Osteocyte (in vitro differentiated cells): ENCODE measurements around the gene PLXNA4. TPM values are rescaled to one million over a fixed set of nuclear protein-coding genes. Genes with fewer than 3 reads are reported as not detected.

Experiments used
- DNase-seq: peaks from one replicate; pipeline ENCODE4 v3.0.0; 2021; ENCODE audit warnings: mixed read lengths; ENCODE audit not compliant: unreplicated experiment; ENCODE audit errors: extremely low spot score
- H3K27ac Mint-ChIP-seq: one replicate; pipeline ENCODE4 v1.8.0; 2021; ENCODE audit warnings: mild to moderate bottlenecking, mixed read lengths; ENCODE audit not compliant: unreplicated experiment
- H3K27me3 Mint-ChIP-seq: one replicate; pipeline ENCODE4 v1.8.0; 2021; ENCODE audit warnings: mixed read lengths; ENCODE audit not compliant: unreplicated experiment
- H3K36me3 Mint-ChIP-seq: one replicate; pipeline ENCODE4 v1.8.0; 2021; ENCODE audit warnings: mixed read lengths; ENCODE audit not compliant: unreplicated experiment
- H3K4me1 Mint-ChIP-seq: one replicate; pipeline ENCODE4 v1.8.0; 2021; ENCODE audit warnings: mixed read lengths; ENCODE audit not compliant: unreplicated experiment
- H3K4me3 Mint-ChIP-seq: one replicate; pipeline ENCODE4 v1.8.0; 2021; ENCODE audit warnings: mild to moderate bottlenecking, moderate library complexity, mixed read lengths; ENCODE audit not compliant: unreplicated experiment
- H3K9me3 Mint-ChIP-seq: one replicate; pipeline ENCODE4 v1.8.0; 2021; ENCODE audit warnings: mixed read lengths; ENCODE audit not compliant: unreplicated experiment
- CTCF ChIP-seq: fragments of 200-600 bp; sonication (generic); IDR thresholded peaks from 2 replicates; pipeline ENCODE4 v1.5.0; 2021; ENCODE audit warnings: antibody characterized with exemption, mild to moderate bottlenecking, moderate library complexity
- total RNA-seq: library from RNA; stranded (reverse); gene quantifications from 2 replicates; pipeline ENCODE4 v1.2.1, GENCODE V29; 2021

Gene PLXNA4
- total RNA-seq, 1 donor from 2014 or later: 59.0 TPM

DNA sequence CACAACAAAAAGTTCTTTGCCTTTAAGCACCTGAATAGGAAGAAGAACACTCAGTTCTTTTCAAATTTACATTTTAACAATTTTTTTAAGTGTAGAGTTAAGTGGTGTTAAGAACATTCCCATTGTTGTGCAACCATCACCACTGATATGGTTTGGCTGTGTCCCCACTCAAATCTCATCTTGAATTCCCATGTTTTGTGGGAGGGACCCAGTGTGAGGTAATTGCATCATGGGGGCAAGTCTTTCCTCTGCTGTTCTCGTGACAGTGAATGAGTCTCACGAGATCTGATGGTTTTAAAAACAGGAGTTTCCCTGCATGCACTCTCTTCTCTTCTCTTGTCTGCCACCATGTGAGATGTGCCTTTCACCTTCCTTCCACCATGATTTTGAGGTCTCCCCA lies 155.7 kb downstream of the PLXNA4 start:
- H3K4me3 Mint-ChIP-seq: no peak overlapping the region
- DNase-seq: no peak
- H3K4me1 Mint-ChIP-seq: peaks cover 90% of the 10 kb centered on the region
- H3K9me3 Mint-ChIP-seq: peaks cover 10% of the 10 kb centered on the region
- no peaks in the 10 kb centered on the region for H3K27me3 Mint-ChIP-seq
- peak overlapping the region; percentile 91 for H3K27ac Mint-ChIP-seq
- no peaks in the 10 kb centered on the region for H3K36me3 Mint-ChIP-seq
- no peak for TF ChIP-seq CTCF

DNA sequence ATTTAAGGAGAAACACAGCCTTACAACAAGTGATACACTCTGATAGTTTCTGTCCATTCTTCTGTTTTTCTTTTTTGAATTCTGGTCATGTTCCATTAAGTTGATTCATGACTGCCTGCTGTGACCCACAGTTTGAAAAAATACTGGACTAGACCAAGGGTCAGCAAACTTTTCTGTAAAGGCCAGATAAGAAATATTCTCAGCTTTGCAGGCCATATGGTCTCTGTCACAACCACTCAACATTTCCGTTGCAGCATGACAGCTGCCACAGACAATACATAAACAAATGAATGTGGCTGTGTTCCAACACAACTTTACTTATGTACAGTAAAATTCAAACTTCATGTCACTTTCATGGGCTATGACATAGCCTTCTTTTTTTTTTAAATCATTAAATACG lies 156.7 kb downstream of the PLXNA4 start:
- Mint-ChIP-seq H3K27ac (peak overlapping the region; percentile 91), H3K9me3 (peaks cover 10% of the 10 kb centered on the region), H3K4me1 (peaks cover 88% of the 10 kb centered on the region), H3K4me3 (no peak overlapping the region), H3K27me3 (no peaks in the 10 kb centered on the region), H3K36me3 (no peaks in the 10 kb centered on the region)
- TF ChIP-seq CTCF: no peak
- no peak for DNase-seq

- no peaks in the 10 kb centered on the region for H3K27me3 Mint-ChIP-seq
- H3K36me3 Mint-ChIP-seq: no peaks in the 10 kb centered on the region
- TF ChIP-seq CTCF: no peak
- H3K27ac Mint-ChIP-seq: peak overlapping the region; percentile 91
- DNase-seq: no peak
- H3K9me3 Mint-ChIP-seq: peaks cover 10% of the 10 kb centered on the region
- peaks cover 83% of the 10 kb centered on the region for H3K4me1 Mint-ChIP-seq
- H3K4me3 Mint-ChIP-seq: no peak overlapping the region
Measured at GRCh38 chr7:132418840-132419239, 157.4 kb downstream of the PLXNA4 start.

DNA sequence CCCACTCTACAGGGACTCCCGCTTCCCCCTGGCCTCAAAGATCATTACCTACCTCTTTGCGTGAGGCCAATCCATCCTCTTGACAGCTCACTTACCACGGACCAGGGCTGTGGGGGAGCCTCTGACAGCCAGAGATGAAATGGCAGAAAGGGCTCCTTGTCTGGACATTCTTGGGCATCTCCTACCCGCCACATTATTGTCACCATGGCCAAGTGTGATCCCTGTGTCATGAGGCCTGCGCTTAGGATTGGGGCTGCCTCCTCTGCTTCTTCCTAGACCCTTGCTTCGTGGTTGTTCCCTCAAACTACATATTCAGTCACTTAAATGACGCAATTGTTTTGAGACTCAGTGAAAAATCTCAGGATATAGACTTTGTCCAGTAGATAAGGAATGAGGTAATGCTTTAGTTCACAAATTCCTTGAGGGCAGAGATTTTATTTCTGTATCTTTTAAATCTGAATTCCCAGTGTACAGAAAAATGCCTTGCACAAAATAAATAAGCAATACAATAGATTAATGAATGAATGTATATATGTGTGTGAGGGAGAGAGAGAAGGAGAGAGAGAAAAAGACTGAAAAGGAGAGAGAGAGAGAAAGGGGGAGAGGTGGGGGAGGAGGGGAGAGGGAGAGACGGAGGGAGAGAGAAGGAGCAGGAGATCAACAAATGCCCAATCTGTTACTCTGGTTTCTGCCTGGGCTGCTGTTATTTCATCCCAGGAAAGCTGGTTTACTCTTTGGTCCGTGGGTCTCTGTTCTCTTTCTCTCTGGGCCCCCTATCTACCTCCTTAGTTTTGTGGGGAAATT lies 159.0 kb downstream of the PLXNA4 start:
- no peak for TF ChIP-seq CTCF
- Mint-ChIP-seq H3K27me3 (no peaks in the 10 kb centered on the region), H3K36me3 (no peaks in the 10 kb centered on the region), H3K9me3 (peaks cover 10% of the 10 kb centered on the region), H3K4me3 (no peak overlapping the region), H3K27ac (no peak overlapping the region), H3K4me1 (peaks cover 73% of the 10 kb centered on the region)
- DNase-seq: no peak

- no peak overlapping the region for H3K27ac Mint-ChIP-seq
- peaks cover 66% of the 10 kb centered on the region for H3K4me1 Mint-ChIP-seq
- no peak overlapping the region for H3K4me3 Mint-ChIP-seq
- DNase-seq: no peak
- peaks cover 3% of the 10 kb centered on the region for H3K36me3 Mint-ChIP-seq
- no peaks in the 10 kb centered on the region for H3K27me3 Mint-ChIP-seq
- no peak for TF ChIP-seq CTCF
- H3K9me3 Mint-ChIP-seq: peaks cover 9% of the 10 kb centered on the region
Measured at GRCh38 chr7:132416395-132416794, 159.9 kb downstream of the PLXNA4 start.
